Measurements from ENCODE around the gene NDUFC2.
A peak's percentile ranks its signal among the peaks of the same experiment; 100 is the strongest.
"Not testable (repeated sequence)": the region's sequence is repeated elsewhere in the genome, so short reads cannot be mapped to it uniquely, and the experiment has no call there.

The NDUFC2 gene

GRCh38 chr11:78085972-78086371 lies 6.3 kb upstream of the NDUFC2 start:
- TF ChIP-seq CTCF (IDR thresholded peaks at IDR 0.05; ENCODE audit: insufficient read depth, low read depth, low read length, missing control alignments) = no peak
- H3K4me3 ChIP-seq (ENCODE audit: low read length) = no peak overlapping the region
- no peak for DNase-seq (ENCODE audit: low read depth)

- peak; percentile 32 for DNase-seq (ENCODE audit: low read depth)
- not testable (repeated sequence) for H3K4me3 ChIP-seq (ENCODE audit: low read length)
These were observed 4.8 kb upstream of the NDUFC2 start for GRCh38 chr11:78084506-78084905.

DNA sequence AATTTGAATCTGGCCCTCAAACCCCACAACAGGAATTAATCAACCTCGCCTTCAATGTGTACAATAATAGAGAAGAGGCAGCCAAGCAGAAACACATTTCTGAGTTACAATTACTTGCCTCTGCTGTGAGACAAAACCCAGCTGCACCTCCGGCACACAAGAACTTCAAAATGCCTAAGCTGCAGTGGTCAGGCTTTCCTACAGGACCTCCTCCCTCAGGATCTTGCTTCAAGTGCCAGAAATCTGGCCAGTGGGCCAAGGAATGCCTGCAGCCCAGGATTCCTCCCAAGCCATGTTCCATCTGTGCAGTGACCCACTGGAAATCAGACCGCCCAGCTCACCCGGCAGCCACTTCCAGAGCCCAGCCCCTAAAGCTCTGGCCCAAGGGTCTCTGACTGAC lies 3.4 kb upstream of the NDUFC2 start:
- no peak overlapping the region for H3K4me3 ChIP-seq (ENCODE audit: low read length)
- TF ChIP-seq CTCF (IDR thresholded peaks at IDR 0.05; ENCODE audit: insufficient read depth, low read depth, low read length, missing control alignments) = no peak
- DNase-seq (ENCODE audit: low read depth) = no peak

DNA sequence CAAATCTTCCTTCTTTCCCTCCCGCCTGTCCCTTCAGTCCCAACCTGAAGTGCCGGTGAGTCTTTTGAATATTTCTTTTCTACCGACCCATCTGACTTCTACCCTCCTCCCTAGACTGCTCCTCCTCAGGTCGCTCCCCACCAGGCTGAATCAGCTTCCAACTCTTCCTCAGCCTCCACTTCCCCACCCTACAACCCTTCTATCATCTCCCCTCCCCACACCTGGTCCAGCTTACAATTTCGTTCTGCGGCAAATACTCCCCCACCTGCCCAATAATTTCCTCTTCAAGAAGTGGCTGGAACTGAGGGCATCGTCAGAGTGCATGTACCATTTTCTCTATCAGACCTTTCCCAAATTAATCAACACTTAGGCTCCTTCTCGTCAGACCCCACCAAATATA lies 2.5 kb upstream of the NDUFC2 start:
- no peak for DNase-seq (ENCODE audit: low read depth)
- TF ChIP-seq CTCF (IDR thresholded peaks at IDR 0.05; ENCODE audit: insufficient read depth, low read depth, low read length, missing control alignments) = no peak
- no peak overlapping the region for H3K4me3 ChIP-seq (ENCODE audit: low read length)

- no peak for DNase-seq (ENCODE audit: low read depth)
- H3K4me3 ChIP-seq (ENCODE audit: low read length) = no peak overlapping the region
- no peak for TF ChIP-seq CTCF (IDR thresholded peaks at IDR 0.05; ENCODE audit: insufficient read depth, low read depth, low read length, missing control alignments)
These were observed 1.9 kb upstream of the NDUFC2 start for GRCh38 chr11:78081583-78081982.

DNA sequence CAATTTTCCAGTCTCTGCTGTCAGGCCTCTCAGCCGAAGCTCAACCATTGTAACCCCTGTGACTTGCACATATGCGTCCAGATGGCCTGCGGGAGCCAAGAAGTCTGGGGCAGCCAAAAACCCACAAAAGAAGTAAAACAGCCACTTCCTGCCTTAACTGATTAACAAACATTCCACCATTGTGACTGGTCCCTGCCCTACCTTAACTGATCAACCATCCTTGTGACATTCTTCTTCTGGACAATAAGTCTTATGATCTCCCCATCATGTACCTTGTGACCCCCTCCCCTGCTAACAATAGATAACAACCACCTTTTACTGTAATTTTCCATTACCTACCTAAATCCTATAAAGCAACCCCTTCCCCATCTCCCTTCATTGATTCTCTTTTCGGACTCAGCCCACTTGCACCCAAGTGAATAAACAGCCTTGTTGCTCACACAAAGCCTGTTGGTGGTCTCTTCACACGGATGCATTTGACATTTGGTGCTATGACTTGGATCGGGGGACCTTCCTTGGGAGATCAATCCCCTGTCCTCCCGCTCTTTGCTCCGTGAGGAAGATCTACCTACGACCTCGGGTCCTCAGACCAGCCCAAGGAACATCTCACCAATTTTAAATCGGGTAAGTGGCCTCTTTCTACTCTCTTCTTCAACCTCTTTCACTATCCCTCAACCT lies 1.3 kb upstream of the NDUFC2 start:
- H3K4me3 ChIP-seq (ENCODE audit: low read length) = no peak overlapping the region
- TF ChIP-seq CTCF (IDR thresholded peaks at IDR 0.05; ENCODE audit: insufficient read depth, low read depth, low read length, missing control alignments) = no peak
- no peak for DNase-seq (ENCODE audit: low read depth)

GRCh38 chr11:78080084-78080817 lies 589 bp upstream of the NDUFC2 start:
- H3K4me3 ChIP-seq (ENCODE audit: low read length) = peak overlapping the region; percentile 95
- peak; percentile 9 for TF ChIP-seq CTCF (IDR thresholded peaks at IDR 0.05; ENCODE audit: insufficient read depth, low read depth, low read length, missing control alignments)
- no peak for DNase-seq (ENCODE audit: low read depth)
